Caki2 (cell line): ENCODE data around the gene TFIP11. TPM values are rescaled to one million over a fixed set of nuclear protein-coding genes. Genes with fewer than 3 reads are reported as not detected.
A peak's percentile ranks its signal among the peaks of the same experiment; 100 is the strongest.

ENCODE experiments used
- DNase-seq: peaks from one replicate; pipeline ENCODE4 v3.0.0-alpha.2; 2015; ENCODE audit warnings: low read depth
- in situ Hi-C: cut with HindIII; loops from 2 replicates; pipeline ENCODE4 v1.10.0; 2016; ENCODE audit warnings: low sequenced_read_pairs, low pct_unique_long_range_greater_than_20kb, mixed read lengths
- total RNA-seq: library from RNA; depleted of rRNA; stranded (reverse); fragments of >200 nt; shearing (Covaris generic); gene quantifications from 2 replicates; pipeline ENCODE4 v1.2.3, GENCODE V29; 2014; ENCODE audit warnings: low replicate concordance

TFIP11 gene
- total RNA-seq, 1 experiment from 2014 or later = 39.7 TPM

DNA sequence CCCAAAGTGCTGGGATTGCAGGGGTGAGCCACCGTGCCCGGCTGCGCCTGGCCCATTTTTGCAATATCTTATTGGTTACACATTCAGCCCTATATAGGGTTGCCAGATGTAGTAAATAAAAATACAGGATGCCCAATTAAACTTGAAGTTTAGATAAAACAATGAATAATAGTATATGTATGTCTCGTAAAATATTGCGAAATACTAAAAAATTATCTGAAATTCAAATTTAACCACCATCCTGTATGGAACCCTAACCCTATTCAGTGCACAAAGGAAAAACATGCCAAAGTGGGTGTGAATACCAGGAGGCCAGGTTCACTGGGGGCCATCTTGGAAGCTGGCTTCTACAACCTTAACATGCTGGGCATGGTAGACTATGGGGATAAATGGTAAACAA lies 5.2 kb upstream of the TFIP11 start:
- no peak for DNase-seq
- in situ Hi-C loops = no loop called here

DNA sequence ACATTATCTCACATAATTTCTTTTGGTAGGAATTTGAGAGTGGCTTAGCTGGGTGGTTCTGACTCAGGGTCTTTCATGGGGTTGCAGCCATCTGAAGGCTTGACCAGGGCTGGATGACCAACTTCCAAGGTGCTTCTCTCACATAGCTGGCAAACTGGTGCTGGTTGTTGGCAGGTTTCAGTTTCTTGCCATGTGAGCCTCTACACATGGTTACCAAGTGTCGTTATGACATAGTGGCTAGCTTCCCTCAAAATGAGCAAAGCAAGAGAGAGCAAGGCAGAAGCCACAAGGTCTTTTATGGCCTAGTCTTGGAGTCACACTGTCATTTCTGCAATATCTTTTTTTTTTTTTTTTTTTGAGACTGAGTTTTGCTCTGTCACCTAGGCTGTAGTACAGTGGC lies 4.2 kb upstream of the TFIP11 start:
- no peak for DNase-seq
- in situ Hi-C loops = no loop called here

DNA sequence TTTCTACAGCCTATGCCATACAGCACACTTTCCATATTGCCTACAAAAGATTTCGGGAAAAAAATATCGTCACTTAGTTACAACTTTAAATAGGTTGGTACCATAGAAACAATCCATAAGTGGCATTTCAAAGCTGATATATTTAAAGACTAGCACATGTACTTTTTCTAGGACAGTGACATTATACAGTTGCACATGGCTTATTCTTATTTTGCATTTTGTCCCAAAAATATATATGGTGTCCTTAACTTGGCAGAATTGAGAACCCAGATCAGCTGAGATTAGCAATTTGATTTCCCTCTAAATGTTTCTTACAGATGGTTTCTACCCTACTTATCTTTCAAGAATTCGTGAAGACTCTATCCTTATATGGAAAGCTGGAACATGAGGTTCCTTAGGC lies 3.7 kb upstream of the TFIP11 start:
- in situ Hi-C loops = no loop called here
- no peak for DNase-seq

DNA sequence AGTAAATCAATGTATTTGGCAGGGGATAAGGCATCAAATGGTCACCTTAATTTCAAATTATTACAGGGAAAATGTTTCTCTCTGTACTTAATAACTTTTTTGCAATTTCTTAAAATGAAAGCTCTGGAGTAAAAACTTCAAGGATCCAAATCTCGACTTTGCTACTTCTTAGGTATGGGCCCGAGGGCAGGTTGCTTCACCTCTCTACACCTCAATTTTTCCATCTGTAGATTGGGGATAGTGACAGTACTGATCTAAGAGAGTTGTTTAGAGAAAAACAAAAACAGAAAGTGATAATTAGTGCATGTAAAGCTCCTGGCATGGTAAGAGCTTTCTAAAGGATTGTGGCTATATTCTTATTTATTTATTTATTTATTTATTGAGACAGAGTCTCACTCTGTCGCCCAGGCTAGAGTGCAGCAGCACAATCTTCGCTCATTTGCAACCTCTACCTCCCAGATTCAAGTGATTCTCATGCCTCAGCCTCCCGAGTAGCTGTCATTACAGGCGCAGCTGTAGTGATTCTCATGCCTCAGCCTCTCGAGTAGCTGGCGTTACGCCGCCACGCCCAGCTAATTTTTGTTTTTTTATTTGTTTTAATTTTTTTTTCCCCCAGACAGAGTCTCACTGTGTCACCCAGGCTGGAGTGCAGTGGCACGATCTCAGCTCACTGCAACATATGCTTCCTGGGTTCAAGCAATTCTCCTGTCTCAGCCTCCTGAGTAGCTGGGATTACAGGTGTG lies 2.3 kb upstream of the TFIP11 start:
- in situ Hi-C loops = no loop called here
- DNase-seq = no peak

DNA sequence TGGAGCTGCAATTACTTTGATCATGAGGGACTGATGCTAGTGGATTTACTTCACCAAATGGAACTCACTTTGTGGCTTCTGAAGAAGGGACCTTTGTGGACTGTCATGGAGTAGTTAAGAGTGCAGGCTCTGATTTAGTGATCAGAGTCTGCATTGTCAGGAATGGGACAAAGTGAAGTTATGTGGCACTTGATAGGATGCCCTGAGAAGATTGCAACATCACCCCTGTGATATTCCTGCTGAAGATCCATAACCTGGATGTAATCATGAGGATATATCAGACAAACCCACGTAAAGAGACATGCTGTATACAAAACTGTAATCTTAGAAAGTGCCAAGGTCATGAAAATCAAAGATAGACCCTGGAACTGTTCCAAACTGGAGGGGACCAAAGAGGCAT lies 1.6 kb upstream of the TFIP11 start:
- no peak for DNase-seq
- in situ Hi-C loops = no loop called here

DNA sequence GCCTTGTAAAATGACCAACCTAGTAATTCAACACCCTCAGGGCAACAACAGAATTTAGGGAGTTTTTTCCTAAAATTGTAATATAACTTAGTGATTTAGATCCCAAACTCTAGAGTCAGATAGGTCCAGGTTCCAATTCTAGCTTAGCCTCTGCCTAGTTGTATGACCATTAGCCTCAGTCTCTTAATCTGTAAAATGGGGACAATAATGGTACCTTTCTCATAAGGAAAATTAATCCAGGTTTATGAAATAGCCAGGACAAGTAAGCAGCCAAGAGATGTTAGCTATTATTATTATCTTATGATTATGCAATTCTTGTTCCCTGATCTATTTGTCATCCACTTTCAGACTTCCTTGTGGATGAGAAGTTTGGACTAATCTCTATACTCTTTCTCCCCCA lies 4.1 kb downstream of the TFIP11 start:
- in situ Hi-C loops = no loop called here
- DNase-seq = no peak

DNA sequence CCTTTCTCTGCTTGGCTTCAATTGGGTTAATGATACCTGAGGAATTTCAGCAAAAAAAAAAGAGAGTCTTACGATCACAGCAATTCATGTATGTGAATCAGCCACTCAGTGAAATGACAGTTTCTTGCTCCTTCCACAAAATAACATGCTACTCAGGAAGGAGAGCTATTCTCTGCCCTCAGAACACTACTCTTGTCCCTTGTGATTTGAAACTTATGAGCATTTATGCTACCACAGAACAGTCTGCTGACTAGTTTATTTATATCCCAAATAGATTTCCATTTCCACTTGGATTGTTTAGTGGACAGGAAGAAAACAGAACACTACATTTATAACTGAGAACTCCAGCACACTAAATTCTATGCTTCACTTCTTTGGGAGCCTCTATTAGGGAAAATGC lies 8.5 kb downstream of the TFIP11 start:
- DNase-seq = no peak
- in situ Hi-C loops = no loop called here

DNA sequence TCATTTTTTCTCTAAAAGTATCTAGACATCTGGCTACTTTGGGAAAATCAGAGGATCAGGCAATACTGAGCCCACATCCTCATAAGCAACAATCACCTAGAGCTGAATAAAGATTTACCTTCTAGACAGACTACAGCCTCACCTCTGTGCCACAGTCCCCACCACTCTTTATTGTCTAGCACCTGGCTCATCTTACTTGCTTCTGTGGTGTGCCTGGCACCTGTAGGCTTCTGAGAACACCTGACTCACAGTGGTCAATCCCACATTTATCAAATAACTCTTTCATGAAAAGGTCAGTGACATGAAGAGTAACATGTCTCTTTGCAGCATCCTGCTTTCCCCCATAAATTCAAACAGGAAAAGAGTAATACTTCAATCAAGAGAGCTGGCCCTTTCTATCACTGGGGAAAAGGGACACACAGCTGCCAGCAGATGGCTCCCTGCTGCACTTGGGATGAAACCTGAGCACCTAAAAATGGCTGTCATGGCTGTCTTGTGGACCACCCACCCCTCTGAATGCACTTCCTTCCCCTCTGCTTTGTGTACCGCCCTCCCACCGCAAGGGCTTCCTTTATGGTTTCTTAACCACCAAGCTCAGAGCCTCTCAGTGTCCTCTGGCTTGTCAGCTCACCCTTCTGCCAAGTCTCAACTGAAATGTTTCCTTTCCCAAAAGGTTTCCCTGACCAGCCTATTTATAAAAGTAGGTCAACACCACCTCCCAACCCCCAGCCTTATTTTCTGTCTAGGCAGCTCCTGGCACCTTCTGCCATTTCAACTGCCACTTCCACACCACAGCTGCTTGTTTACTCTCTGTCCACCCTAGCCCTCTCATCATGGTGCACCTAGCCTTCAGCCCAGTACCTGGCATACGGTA lies 9.3 kb downstream of the TFIP11 start:
- in situ Hi-C loops = no loop called here
- no peak for DNase-seq

DNA sequence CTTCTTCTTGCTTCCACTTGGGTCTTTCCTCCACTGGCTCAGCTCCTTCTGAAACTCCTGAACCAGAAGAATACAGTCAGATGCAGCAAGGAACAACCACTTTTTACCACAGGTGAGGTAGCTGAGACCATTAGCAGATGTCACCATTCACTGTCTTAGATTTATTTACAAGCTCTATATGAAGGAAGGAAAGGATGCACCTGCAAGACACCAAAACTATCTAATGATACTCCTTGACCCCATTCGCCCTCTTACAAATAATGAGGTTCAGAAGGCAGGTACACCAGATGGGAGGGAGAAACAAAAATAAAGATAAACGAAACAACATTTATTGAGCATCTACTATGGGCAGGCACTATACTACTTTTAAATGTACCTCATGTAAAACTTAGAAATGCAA lies 10.3 kb downstream of the TFIP11 start:
- in situ Hi-C loops = no loop called here
- DNase-seq = no peak

DNA sequence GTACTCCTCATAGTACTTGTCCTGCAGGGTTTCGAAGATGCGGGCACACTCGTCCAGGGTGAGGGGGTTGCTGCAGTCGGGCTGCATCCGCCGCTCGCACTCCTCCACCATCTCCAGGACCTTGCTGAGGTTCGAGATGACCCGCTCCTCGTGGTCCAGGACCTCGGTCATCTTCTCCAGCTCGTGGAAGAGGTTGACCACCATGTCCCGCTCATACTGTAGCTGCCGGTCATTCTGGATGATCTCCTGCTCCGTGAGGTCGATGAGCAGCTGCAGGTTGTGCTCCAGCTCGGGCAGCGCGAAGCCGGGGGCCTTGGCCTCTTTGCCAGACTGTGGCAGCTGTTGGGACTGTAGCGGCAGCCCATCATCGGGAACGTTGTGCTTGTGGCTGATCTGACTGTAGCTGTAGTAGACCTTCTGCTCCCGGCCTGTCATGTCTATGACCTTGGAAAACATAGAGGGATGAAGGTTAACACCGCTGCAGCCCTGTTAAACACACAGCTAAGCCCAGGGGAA lies 13.0 kb downstream of the TFIP11 start:
- no peak for DNase-seq
- in situ Hi-C loops = no loop called here

DNA sequence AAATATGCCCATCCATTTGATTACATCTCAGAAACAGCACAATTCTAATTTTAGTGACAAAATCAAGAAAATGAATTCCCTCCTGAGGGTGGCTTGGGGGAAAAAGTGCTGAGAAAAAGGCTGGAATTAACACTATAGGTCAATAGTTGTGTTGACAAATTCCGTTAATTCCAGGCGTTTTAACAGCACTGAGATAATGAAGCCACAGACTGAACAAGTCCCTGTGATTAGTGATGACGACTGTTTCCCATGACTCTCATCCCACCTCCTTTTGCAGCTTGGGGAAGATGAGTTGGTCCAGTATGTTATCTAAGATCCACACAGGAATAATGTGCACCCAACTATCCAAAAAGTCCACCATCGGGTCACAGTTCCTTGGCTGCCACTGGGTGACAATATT lies 15.8 kb downstream of the TFIP11 start:
- DNase-seq = no peak
- in situ Hi-C loops = no loop called here

DNA sequence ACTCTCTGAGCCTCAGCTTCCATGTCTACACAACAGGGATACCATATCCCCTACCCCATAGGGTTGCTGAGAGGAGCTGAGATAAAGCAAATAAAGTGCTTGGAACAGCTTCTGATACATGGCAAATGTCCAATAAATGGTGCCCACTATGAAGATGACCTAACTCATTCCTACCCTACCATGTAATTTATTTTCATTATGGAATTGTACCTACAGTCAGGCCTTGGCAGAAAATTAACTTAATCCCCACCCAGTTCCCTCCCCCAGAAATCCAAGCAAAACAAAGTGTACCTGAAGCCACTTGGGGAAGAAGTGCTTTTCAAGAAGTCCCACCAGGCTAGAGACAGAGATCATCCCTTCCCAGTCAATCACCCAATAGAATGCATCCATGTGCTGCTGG lies 17.8 kb downstream of the TFIP11 start:
- peak; percentile 52 for DNase-seq
- in situ Hi-C loops = no loop called here

DNA sequence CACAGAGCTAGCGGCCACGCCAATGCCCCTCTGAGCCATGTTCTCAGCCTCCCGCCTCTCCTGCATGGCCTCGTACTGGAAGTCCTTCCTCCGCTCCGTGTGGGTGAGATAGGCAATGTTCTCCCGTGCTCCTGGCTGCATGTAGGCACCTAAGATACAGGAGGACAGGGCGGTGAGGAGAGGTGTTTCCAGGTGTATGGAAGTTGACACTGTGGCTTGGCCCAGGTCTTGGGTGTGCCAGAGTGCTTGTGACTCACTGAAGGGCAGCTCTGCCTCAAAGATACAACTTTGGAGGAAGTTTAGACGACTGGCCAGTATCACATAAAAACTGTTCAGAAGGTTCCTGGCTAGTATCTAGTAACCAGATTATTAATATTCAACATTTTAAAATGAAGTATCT lies 20.1 kb downstream of the TFIP11 start:
- in situ Hi-C loops = no loop called here
- no peak for DNase-seq

DNA sequence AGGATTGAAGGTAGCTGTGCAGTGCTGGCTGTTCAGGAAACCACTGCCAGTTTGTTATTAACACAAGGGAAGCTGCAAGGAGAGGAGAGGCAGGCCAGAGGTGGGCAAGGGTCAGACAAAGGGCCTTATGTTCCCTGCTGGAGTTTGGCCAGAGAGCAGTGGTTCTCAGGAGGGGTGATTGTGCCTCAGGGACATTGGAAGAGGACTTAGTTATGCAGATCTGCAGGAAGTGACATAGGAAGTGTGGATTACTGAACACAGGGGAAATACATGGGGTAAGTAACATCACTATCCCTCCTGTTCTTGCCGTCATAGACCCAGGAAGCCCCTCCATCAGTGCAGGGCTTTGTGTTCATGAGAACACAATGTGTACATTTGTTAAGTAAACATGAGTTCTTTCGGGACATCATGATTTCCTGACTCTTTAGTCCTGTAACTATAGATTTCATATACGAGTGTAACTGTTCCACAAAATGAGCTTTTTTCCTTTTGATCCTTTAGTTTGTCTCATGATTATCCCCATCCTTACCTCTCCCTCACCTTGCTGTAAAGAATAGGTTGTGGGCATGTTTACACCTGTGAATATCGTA lies 22.7 kb downstream of the TFIP11 start:
- in situ Hi-C loops = no loop called here
- no peak for DNase-seq

DNA sequence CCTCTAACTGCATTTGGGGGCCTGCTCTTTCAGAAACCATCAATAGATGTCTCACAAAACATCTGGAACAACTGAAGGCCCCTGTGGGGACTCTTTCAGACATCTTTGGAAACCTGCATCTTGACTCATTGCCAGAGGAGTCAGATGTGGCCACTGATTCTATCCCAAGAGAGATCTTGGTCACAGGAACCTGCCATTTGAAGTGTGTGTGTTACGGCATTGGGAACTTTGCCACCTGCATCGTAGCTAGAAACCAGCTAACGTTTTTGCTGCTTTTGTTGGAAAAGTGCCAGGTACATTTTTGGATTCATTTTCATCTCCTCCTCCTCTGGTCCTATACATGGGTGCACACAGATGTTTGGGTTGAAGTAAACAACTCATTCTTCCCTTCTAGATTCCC lies 24.3 kb downstream of the TFIP11 start:
- in situ Hi-C loops = no loop called here
- no peak for DNase-seq

DNA sequence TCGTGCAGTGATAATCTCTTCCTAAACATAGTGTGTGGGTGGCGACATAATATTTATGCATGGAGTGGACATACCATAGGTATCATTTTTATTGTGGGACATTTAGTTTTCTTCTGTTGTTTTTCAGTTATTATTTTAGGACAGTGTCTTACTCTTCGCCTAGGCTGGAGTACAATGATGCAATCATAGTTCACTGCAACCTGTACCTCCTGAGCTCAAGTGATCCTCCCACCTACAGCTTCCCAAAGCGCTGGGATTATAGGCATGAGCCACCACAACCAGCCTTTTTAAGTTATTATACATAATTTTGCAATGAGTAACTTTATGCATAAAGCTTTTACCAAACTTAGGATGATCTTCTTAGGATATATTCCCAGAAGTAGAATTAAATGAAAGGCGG lies 25.9 kb downstream of the TFIP11 start:
- no peak for DNase-seq
- in situ Hi-C loops = no loop called here

DNA sequence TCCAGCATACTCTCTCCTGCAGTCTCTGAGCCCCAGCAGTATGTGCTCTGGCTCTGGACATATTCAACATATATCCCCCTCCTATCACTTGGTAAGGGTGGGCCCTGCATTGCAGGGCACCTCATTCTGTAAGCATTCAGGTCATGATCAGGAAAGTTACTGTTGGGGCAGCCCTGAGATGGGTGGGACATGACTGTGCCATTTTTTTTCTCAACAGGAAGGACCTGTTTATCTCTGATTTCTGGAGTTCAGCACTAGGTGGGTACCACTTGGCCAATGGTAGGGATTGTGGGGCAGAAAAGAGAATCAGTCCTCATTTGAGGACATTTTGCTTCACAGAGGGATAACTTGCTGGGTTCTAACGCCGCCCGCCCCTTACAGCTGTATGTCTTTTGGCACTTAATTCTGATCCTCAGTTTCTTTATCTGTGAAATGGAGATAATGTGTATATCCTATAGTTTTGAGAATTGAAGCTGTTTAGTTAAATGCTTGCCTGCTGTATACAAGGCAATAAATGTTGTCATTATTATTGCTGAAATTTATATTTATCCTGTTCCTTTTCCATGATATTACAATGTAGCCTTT lies 26.4 kb downstream of the TFIP11 start:
- in situ Hi-C loops = no loop called here
- no peak for DNase-seq

DNA sequence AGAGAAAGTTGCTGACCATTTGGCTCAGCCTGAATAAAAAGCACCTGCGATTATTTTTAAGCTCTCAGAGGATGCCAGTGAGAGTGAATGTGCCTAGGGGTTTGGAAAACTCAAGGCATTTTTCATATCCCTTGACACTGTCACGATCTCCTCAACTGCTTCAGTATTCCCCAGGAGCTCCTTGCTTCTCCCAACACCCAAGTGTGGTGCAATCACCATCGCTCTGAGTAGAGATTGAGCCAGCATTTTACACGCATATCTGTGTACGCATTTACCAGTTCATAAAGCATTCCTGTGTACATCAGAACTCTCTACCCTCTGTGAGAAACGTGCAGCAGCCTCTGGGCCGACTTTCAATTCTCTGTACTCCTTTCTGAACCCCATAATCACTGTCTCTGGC lies 27.3 kb downstream of the TFIP11 start:
- in situ Hi-C loops = no loop called here
- DNase-seq = no peak

DNA sequence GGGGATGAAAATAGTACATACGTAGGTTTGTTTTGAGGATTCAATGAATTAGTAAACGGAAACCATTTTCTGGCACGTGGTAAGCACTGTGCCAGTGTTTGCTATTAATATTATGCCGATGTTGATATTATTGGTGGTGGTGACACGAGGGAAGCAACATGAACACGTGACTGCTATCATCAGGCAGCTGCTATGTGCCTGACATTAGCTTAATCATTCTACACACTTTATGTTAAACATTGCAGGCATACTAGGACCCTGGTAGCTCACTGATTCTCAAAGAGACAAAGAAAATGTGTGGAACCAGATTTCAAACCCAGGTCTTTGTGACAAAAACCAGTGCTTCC lies 27.9 kb downstream of the TFIP11 start:
- in situ Hi-C loops = no loop called here
- no peak for DNase-seq
